GM21515 (cell line): ENCODE measurements around the gene CNOT6L.

Source experiments
- ATAC-seq: cut with Tn5 transposase; IDR thresholded peaks from one replicate; pipeline ENCODE4 v1.9.1; 2021; ENCODE audit not compliant: unreplicated experiment

Gene CNOT6L

DNA sequence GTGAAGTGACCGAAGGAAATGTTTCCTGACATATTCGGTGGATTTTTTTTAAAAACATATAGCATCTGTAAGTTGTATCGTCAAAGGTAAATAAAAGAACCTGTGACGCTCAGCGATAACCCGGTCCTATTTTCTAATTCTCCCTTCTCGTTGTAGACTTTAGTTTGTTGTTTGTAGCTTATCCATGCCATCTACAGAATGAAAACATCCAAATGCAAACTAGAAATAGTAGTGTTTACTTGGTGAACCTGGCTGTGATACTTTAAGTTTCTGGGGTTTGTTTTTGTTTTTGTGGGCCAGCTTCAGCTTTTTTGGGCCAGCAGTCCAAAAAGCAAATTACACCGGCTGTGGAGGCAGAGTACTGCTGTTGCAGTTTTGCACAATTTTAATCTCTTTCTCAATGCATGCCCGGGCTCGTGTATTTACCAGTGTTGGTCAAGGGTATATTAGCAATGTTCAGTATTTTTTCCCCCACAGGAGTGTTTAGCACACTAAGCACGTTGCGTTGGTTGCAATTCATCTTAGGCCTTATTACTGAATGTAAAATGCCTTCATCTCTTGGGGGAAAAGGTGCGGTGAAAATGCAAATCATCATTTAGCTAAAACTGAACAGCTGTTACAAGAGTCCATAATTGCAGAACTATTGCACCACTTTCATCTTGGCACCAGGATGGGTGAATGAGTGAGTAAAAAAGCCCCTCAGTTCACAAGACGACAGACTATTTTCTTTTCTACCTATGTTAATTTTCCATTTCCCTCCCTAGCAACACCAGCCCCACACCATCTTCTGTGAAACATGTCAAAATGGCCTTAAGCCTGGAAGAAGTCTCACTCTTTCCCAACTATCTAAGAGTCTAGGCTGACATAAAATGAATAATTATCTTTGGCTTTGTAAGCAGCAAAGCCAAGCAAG is 1.7 kb upstream of the CNOT6L start:
- no peak for ATAC-seq

DNA sequence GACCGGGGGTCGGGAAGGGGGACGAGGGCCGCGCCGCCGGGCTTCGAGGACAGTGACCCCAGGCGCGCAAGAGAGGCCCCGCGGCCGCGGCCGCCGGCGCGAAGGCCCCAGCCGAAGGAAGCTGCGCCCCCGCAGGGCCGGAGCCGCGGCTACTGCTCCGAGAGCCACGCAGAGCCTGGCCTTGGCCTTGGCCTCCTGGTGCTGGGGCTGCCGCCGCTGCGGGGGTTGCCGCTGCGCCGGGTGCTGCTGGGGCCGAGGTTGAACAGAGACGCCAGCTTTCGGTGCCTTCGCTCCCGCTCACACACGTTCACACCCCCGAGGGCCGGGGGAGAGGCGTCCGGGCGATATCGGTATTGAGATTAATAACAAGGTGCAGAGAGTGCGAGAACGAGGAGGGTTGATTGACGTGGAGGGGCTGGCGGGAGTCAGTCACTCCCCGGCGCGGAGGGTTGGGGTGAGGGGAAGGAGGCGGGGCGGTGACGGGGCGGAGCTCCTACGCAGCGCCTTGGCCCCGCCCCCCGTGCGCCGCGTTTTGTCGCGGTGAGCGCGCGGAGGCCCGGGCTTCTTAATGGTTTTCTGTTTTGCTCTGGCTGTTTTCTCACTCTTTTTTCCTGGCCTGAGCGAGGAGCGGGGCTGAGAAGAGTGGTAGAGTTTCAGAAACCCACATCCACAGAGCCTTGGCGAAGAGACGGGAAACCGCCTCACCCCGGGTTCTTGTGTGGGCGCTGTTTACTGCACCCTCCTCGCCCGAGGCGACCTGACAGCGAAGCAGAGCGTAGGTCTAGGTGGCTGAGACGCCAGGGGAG is 878 bp upstream of the CNOT6L start:
- ATAC-seq, result peak; percentile 79

DNA sequence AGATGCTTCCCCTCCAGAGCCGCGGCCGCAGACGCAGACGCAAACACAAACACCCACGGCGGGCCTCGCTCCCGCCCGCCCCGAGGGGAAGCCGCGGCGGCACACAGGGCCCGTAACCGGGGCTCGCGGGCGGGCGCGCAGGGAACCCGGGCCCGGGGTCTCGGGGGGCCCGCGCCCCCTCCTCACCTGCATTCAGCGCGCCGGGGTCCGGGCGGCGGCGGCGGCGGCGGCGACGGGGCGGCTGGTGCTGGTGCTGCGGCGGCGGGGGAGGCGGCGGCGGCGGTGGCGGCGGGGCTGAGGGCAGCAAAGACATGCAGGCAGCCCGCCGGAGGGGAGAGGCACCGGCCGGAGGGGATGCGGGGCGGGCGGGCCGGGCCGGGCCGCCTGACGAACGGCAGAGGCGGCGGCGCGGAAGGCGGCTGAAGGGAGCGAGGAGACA is 255 bp upstream of the CNOT6L start:
- ATAC-seq, result peak; percentile 23

DNA sequence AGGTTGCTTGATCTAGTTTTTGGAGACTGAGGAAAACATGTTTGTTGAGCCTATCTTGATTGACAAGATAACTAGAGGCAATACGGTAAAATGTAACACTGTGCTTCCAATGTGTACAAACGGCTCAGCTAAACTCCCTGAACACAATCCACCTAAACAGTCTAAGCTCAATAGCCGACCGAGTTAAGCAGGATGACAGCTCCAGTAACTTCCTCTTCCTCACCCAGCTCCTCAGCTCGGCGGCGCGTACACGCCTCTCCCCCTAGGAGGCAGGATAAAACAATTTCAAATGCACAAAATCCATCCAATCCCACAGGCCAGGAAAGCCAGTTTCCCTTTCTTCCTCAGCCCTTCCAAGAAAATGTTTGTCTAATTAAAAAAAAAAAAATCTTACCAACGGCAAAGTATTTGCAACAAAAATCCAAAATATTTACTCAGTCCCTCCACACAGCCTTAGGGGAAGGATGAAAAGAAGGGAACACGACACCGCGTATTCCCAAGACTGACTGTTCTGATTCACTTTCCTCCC is 1.0 kb downstream of the CNOT6L start:
- ATAC-seq, result peak; percentile 26

DNA sequence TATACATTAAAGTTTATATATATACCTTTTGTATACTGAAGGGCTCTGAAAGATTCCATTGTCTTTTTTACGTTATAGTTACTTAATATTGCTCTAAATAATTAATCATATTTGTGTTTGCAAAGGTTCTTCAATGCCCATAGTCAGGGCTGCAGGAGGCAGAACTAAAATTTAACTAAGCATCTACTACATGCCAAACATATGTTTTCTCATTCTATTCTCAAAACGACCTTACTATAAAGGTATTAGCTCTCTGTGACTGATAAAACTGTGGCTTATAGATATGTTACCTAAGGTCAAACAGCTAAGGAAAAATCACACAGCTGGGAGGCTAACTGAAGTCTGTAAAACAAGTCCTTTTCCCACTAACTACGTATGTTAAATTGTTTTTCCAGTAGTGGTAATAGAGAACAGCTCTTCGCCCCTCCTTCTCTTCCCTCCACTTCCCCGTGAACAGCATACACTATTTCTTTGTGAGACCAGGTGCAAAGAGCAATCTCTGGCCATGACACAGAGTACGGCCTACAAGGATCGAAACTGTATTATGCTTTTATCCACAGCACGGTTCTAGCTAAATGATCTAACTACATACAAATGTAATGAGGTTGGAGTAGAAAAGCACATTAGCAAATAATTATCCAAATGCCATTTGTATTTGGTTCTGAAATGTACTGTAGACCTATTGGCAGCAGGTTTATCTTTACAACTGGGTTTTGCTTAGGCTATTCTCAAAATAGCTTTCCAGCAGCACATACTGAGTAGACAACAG is 1.7 kb downstream of the CNOT6L start:
- no peak for ATAC-seq

DNA sequence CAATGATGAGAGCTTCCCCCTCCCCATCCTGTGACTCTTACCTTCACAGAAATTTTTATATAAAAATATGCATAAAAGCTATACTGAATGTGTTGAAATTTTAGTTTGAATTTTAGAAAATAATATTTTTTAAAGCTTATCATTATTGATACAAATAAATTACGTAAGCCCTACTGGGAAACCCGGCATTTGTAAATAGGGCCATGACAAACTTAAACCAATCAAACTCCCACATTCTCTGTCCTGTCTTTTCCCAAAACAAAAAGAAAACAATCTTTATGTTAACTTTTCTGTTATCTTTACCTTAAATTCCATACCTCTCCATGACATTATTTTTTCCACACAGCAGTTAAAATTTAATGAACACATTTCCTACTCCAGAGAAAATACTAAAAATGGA is 2.6 kb downstream of the CNOT6L start:
- no peak for ATAC-seq

DNA sequence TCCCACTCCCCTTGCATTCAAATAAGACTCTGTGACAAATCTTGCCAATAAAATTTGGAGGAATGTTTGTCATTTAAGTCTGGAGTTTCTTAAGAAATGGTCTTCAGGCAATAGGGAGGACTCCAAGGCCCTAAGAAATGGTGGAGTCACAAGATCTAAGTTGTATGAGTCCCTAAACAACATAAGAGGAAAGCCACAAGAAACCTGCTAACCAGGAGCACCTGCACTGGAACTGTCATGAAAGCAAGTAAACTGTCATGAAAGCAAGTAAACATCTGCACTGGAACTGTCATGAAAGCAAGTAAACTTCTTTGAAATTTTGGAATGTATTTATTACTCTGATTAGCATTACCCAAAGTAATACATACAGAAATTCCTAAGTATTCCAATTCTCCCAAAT is 3.5 kb downstream of the CNOT6L start:
- no peak for ATAC-seq

DNA sequence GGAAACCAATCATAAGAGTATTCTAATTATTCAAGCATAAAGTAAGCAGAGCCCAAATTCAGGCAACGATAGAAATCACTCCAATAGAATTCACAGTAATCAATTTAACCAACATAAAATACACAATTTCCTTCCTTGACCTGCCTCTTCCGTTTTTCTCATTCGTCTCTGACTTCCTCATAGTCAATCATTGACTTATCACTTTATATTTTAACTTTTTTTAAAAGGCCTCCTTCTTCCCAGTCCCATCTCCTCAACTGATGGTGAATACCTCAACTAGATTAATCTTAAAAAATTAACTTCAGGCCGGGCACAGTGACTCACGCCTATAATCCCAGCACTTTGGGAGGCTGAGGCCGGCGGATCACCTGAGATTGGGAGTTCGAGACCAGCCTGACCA is 13.3 kb downstream of the CNOT6L start:
- no peak for ATAC-seq

DNA sequence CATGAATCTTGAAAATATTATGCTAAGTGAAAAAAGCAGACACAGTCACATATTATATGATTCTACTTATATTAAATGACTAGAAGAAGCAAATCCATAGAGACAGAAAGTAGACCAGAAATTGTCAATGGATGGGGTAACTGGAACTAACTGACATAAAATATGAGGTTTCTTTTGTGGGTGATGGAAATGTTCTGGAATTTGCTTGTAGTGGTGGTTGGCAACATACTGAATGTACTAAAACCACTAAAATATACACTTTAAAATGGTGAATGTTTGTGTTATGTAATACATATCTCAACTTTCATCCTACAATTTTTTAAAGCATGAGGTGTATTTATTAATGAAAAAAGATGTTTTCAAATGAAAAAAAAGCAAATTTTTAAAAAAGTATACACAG is 14.7 kb downstream of the CNOT6L start:
- no peak for ATAC-seq

DNA sequence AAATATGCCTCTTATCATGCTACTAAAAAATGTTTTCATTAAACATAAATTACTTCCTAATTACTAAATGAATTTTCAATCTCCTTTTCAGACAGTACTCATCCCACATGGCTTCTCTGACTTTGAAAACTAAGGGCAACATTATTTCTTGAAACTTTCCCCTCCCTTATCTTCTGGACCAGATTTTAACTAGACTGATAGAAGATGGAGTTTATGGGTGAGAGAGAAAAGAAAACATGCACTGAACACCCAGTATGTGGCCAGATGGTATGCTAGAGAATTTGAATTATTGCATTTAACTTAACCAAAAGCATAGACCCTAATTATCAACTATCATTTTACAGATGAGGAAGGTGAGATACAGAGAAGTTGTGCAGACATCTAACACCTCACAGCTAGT is 16.8 kb downstream of the CNOT6L start:
- ATAC-seq, result no peak

DNA sequence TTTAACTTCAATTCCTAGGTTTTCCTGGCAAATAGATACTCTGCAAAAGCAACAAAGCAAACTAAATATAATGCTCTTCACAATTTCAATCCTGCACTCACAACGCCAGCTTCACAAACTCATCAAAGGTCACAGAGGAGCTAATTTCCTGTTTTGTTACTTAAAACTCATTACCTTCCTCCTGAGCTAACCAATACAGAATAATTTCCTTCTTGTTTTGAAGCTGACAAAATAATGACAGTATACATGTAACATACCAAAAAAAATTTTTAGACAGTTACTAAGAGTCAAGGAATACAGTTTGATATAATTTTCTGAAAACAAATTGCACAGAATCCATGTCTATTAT is 17.9 kb downstream of the CNOT6L start:
- ATAC-seq, result no peak

DNA sequence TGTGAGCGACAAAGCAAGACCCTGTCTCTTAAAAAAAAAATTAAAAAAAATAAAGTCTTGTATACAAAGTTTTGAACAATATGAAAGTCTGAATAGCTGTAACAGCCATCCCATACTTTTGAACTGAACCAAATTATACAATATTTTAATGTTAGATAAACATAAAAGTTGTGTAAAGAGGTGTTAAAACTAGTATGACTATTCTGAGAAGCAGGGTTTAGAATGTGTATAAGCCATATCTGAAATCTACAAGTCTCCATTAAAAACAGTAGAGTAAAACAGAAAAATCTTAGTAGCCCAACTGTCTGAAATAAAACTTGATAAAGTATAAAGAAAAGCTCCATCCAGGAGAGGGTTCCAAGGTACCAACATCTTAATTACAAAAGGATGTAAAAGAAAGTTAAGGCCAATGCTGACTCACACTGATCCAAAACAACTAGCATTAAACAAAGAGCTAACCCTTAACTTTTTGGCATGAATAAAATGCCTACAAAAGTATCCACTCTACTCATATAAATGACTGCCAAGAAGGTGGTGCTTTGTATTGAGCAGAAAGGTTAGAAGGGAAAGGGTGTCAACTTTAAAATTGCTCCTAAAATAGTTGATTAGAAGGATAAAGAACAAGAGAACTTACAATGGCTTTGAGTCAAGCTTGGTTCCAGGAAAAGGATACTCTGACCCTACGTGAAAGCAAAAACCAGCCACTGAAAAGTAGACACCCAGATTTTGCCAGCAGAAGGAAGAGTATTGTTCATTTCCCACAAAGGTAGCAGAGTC is 18.5 kb downstream of the CNOT6L start:
- ATAC-seq, result no peak

DNA sequence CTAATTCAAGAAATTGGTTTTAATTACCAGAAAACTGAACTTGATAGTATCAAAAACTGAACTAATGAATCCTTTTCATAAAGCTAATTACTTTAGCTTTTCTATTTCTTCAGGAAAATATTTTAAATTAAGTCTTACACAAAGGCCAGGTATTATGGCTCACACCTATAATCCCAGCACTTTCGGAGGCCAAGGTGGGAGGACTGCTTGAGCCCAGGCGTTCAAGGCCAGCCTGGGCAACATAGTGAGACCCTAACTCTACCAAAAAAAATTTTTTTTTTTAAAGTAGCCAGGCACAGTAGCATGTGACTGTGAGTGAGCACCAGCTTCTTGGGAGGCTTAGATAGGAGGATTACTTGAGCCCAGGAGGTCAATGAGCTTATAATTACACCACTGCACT is 19.1 kb downstream of the CNOT6L start:
- no peak for ATAC-seq

DNA sequence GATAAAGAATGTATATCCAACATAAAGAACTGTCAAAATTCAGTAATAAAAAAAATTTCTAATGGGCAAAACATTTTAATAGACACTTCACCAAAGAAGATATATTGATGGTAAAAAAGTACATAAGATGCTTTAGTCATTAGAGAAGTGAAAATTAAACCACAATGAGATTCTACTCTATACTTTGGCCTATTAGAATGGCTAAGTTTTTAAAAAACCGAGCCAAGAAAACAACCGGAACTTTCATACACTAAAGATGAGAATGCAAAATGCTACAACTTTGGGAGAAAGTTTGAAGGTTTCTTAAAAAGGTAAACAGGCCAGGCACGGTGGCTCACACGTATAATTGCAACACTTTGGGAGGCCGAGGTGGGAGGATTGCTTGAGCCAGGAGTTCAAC is 20.8 kb downstream of the CNOT6L start:
- ATAC-seq, result no peak

DNA sequence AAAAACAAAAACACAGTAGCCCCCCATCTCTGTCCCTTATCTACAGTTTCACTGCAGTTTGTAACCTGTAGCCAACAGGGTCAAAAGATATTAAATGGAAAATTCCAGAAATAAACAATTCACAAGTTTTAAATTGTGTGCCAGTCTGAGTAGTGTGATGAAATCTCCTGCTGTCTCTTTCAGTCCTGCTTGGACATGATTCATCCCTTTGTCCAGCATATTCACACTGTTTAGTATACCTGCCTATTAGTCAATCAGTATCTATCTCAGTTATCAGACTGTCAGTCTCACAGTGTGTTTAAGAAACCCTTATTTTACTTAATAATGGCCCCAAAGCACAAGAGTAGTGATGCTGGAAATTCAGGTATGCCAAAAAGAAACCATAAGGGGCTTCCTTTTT is 21.9 kb downstream of the CNOT6L start:
- ATAC-seq, result no peak

DNA sequence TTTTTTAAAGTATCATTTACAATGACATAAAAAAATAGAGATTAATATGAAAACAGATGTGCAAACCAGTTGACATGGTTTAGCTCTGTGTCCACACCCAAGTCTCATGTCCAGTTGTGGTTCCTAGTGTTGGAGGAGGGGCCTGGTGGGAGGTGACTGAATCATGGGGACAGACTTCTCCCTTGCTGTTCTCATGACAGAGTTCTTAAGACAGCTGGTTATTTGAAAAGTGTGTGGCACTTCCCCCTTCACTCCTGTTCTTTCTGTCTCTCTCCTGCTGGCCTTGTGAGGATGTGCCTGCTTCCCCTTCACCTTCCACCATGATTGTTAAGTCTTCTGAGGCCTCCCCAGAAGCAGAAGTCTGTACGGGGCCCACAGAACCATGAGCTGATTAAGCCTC is 23.8 kb downstream of the CNOT6L start:
- no peak for ATAC-seq

DNA sequence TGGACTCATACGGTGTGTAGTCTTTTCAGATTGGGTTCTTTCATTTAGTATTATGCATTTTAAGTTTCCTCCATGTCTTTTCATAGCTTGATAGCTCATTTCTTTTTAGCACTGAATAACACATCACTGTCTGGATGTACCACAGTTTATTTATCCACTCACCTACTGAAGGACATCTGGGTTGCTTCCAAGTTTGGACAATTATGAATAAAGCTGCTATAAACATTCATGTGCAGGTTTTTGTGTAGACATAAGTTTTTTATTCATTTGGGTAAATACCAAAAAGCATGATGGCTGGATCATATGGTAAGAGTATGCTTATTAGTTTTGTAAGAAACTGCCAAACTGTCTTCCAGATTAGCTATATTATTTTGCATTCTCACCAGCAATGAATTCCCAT is 29.0 kb downstream of the CNOT6L start:
- no peak for ATAC-seq

DNA sequence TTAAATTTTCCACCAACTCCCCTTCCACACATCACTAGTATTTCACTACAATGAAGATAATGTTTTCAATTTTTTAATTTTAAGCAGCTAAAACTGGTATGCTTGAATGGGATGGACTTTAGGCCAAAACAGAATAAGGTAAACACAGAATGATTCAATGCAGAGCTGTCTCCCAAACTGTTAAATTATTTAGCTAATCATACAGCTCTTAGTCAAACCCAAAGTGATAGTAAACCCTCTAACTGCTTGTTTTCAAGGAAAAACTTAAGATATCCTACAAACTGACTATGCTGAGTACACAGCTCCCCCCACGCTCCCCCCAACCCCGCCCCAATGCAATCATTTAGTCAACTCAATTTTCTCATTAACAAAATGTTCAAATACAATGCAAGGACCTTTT is 30.2 kb downstream of the CNOT6L start:
- ATAC-seq, result no peak

DNA sequence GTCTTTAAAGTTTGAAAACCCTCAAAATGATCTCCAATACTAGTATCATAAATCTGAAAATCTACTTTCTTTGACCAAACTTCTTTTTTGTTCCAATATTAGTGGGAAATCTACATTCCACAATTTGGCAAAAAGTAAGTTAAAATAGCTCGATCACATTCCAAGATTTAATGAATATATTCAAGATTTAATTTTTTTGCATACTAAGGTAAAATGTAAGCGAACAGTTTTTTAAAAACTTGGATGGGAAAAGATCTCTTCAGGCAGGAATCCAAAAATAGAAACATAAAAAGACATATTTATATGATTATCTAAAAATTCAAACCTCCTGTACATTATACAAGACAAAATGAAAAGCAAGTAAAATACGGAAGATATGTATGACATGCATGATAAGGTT is 31.2 kb downstream of the CNOT6L start:
- ATAC-seq, result no peak

DNA sequence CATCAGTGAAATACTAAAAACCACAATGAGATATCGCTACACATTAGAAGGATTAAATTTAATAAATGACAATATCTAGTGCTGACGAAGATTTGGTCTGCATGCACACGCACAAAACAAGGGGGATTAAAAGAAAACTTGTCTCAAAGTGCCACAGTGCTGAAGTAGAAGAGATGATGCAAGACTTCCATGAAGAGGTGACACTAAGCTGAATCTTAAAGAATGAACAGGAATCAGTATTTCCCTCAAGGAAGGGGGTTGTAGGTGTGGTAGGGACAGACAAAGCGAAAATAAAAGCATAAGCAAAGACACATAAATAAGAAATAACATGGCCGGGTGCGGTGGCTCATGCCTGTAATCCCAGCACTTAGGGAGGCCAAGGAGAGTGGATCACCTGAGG is 33.5 kb downstream of the CNOT6L start:
- ATAC-seq, result no peak

DNA sequence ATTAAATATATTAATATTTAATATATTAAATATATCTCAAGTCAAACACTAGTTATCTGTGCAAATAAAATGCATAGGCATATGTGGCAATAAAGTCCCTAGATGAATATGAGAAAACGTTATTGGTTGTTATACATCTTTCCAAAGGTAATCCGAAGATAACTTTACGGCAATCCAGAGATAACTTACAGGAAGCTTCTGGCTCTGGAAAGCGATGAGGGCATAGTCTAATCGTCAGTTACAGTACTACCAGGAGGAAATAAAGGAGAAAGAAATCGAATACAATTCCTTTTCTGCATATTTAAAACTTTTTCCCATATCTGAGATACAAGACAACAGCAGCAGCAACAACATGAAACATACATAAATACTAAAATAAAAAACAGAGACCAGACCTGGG is 35.3 kb downstream of the CNOT6L start:
- no peak for ATAC-seq
